Right lobe of liver (tissue), 4 donors: ENCODE results near the gene IL1RL1.

ENCODE experiments used
- CTCF ChIP-seq, 4 donors: fragments of 200-600 bp in 3 of 4; fragments of 450-650 bp in 1 of 4; IDR thresholded peaks; one replicate each; pipeline versions ENCODE4 v1.5.1 to v1.8.0; 2016 to 2022; ENCODE audit warnings: antibody characterized with exemption in 4 of 4, mild to moderate bottlenecking in 2 of 4
- POLR2A ChIP-seq: fragments of 450-650 bp; IDR thresholded peaks from one replicate; pipeline ENCODE4 v1.6.1; 2017; ENCODE audit warnings: antibody characterized with exemption, mild to moderate bottlenecking
- donor health status: DM: no; HTN: no; CAD: no.
- donor health status: DM: no; HTN: no; CAD: no.
- donor health status: DM: no; HTN: yes; CAD: no.

GRCh38 chr2:102386004-102386403 is 74.6 kb downstream of the IL1RL1 start:
- TF ChIP-seq CTCF (IDR thresholded peaks at IDR 0.05) (no peak), POLR2A (no peak)
